ENCODE measurements around the gene NEK10. TPM values are rescaled to one million over a fixed set of nuclear protein-coding genes. Genes with fewer than 3 reads are reported as not detected.

Gene NEK10
- polyA plus RNA-seq, 2 of the 4 experiments (the other 2 are of a cell fraction) = 1.7 to 2.9 TPM

GRCh38 chr3:27133060-27133459, 236.1 kb downstream of the NEK10 start:
- 13% methylated on average over 2 of the region's 2 CpGs for WGBS (ENCODE audit: missing lambda C conversion rate)
- H3K4me1 ChIP-seq = peaks cover 16% of the 10 kb centered on the region; the same call in 2 of the 3 replicates
- DNase-seq (ENCODE audit: low read depth in 1 of 2, low spot score in 1 of 2) = peak in 1 of 2 experiments; percentile 18
- H3K4me2 ChIP-seq = no peak overlapping the region
- no peak overlapping the region for H3K27ac ChIP-seq
- no peak for ATAC-seq
- no peak for FAIRE-seq
- no peak overlapping the region for H3K4me3 ChIP-seq
- no peak for TF ChIP-seq FOSB (CRISPR knock-in tag; IDR thresholded peaks at IDR 0.05)
- no peak for TF ChIP-seq JUNB (IDR thresholded peaks at IDR 0.05)
- TF ChIP-seq EHMT2 (IDR thresholded peaks at IDR 0.05; ENCODE audit: low read depth) = no peak
- no peak for TF ChIP-seq CHD4 (IDR thresholded peaks at IDR 0.05; ENCODE audit: borderline replicate concordance)
- TF ChIP-seq KDM1A (IDR thresholded peaks at IDR 0.05; ENCODE audit: low read depth) = no peak
- TF ChIP-seq CBX8 (IDR thresholded peaks at IDR 0.05) = no peak
- TF ChIP-seq, protein P1, sequence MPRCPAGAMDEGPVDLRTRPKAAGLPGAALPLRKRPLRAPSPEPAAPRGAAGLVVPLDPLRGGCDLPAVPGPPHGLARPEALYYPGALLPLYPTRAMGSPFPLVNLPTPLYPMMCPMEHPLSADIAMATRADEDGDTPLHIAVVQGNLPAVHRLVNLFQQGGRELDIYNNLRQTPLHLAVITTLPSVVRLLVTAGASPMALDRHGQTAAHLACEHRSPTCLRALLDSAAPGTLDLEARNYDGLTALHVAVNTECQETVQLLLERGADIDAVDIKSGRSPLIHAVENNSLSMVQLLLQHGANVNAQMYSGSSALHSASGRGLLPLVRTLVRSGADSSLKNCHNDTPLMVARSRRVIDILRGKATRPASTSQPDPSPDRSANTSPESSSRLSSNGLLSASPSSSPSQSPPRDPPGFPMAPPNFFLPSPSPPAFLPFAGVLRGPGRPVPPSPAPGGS (IDR thresholded peaks at IDR 0.05) = no peak
- TF ChIP-seq GATA3 (IDR thresholded peaks at IDR 0.05; ENCODE audit: borderline replicate concordance) = no peak
- TF ChIP-seq POLR2AphosphoS2 (conservative IDR thresholded peaks at IDR 0.05; ENCODE audit: low read length) = no peak
- no peak for TF ChIP-seq HDAC2 (IDR thresholded peaks at IDR 0.05)
- no peak for TF ChIP-seq SREBF2 (IDR thresholded peaks at IDR 0.05)
- no peak for TF ChIP-seq HOXA7 (CRISPR knock-in tag; IDR thresholded peaks at IDR 0.05)
- no peaks in the 10 kb centered on the region for H3K9me3 ChIP-seq
- POLR2A ChIA-PET = no interaction called here
- CTCF ChIA-PET = interaction anchor here (0.8 to 3.1 kb wide), 6 partner anchors 13 to 146 kb away, joined by 3 to 13 read pairs (median 5); no protein-coding TSS in a partner anchor

GRCh38 chr3:27130796-27131195, 238.4 kb downstream of the NEK10 start:
- H3K4me1 ChIP-seq = peaks cover 16% of the 10 kb centered on the region; the same call in 2 of the 3 replicates
- peak overlapping the region; percentile 24; the same call in 2 of the 3 replicates for H3K4me2 ChIP-seq
- TF ChIP-seq GATA3 (IDR thresholded peaks at IDR 0.05; ENCODE audit: borderline replicate concordance) (peak; percentile 48), HDAC2 (IDR thresholded peaks at IDR 0.05) (no peak)
- DNase-seq (ENCODE audit: low read depth in 1 of 2, low spot score in 1 of 2) = peak in 1 of 2 experiments; percentile 3
- FAIRE-seq = no peak
- 4% methylated on average over 1 of the region's 1 CpG for WGBS (ENCODE audit: missing lambda C conversion rate)
- no peak overlapping the region for H3K27ac ChIP-seq
- no peak overlapping the region for H3K4me3 ChIP-seq
- ChIA-PET POLR2A (interaction anchor here (1.1 kb wide), 1 partner anchor 354 kb away, joined by 3 read pairs; the partner anchor contains the start of gene SLC4A7), CTCF (interaction anchor here (0.5 to 2.1 kb wide), 7 partner anchors 17 to 734 kb away, joined by 3 to 5 read pairs (median 3); no protein-coding TSS in a partner anchor)
- no peak for ATAC-seq
- no peaks in the 10 kb centered on the region for H3K9me3 ChIP-seq

DNA sequence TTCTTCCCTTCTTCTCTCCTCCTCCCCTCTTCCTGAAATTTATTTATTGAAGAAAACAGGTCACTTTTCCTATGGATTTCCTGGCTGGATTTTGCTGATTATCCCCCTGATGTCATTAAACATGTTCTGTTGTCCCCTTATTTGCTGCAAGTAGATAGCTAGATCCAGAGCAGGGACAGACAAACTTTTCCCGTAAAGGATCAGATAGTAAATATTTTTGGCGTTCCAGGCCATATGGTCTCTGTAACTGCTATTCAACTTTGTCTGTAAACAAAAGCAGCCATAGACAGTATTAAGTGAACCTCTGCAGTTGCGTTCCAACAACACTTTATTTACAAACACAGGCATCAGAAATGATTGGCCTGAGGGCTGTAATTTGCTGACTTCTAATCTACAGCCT, 241.3 kb downstream of the NEK10 start:
- Histone ChIP-seq H3K4me1 (peaks cover 11% of the 10 kb centered on the region; the same call in 2 of the 3 replicates), H3K4me3 (no peak overlapping the region), H3K4me2 (no peak overlapping the region), H3K27ac (no peak overlapping the region), H3K9me3 (no peaks in the 10 kb centered on the region)
- TF ChIP-seq ZC3H11A (IDR thresholded peaks at IDR 0.05) (no peak), FOSL2 (IDR thresholded peaks at IDR 0.05) (no peak), FOSL2 (CRISPR knock-in tag; IDR thresholded peaks at IDR 0.05) (no peak), EHF (CRISPR knock-in tag; IDR thresholded peaks at IDR 0.05) (no peak)
- no peak for FAIRE-seq
- ATAC-seq = no peak
- ChIA-PET POLR2A (no interaction called here), CTCF (interaction anchor here (1.5 to 2.0 kb wide), 3 partner anchors 9 to 126 kb away, joined by 3 to 6 read pairs (median 4); no protein-coding TSS in a partner anchor)
- DNase-seq (ENCODE audit: low read depth in 1 of 2, low spot score in 1 of 2) = no peak
- 78% methylated on average over 3 of the region's 3 CpGs for WGBS (ENCODE audit: missing lambda C conversion rate)

DNA sequence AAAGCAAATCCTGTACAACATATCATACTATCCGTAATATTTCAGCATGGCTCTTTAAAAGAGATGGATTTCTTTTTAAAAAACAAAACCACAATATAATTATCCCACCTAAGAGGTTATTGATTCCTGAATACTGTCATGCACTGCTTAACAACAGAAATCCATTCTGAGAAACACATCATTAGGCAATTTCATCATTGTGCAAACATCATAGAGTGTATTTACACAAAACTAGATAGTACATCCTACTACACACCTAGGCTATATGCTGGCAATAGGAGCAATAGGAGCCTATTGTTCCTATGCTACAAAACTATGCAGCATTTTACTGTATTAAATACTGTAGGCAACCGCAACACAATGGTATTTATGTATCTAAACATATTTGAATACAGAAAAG, 242.0 kb downstream of the NEK10 start:
- H3K27ac ChIP-seq = no peak overlapping the region
- 63% methylated on average over 2 of the region's 2 CpGs for WGBS (ENCODE audit: missing lambda C conversion rate)
- no peak overlapping the region for H3K4me3 ChIP-seq
- no peak overlapping the region for H3K4me2 ChIP-seq
- TF ChIP-seq ZSCAN20 (CRISPR knock-in tag; IDR thresholded peaks at IDR 0.05) (no peak), SREBF2 (IDR thresholded peaks at IDR 0.05) (no peak), RFX5 (IDR thresholded peaks at IDR 0.05) (no peak), RNF2 (IDR thresholded peaks at IDR 0.05; ENCODE audit: borderline replicate concordance, low read depth) (no peak)
- FAIRE-seq (no peak), DNase-seq (ENCODE audit: low read depth in 1 of 2, low spot score in 1 of 2) (no peak), ATAC-seq (no peak)
- peaks cover 11% of the 10 kb centered on the region; the same call in 2 of the 3 replicates for H3K4me1 ChIP-seq
- ChIA-PET POLR2A (no interaction called here), CTCF (interaction anchor here (1.5 kb wide), 1 partner anchor 13 kb away, joined by 3 read pairs; no protein-coding TSS in a partner anchor)
- no peaks in the 10 kb centered on the region for H3K9me3 ChIP-seq

Data from A549 (cell line).